Astrocyte (in vitro differentiated cells and primary cell): ENCODE measurements around the gene PPP1R14B. TPM values are rescaled to one million over a fixed set of nuclear protein-coding genes. Genes with fewer than 3 reads are reported as not detected.

ENCODE experiments used
- DNase-seq: peaks from one replicate; pipeline ENCODE4 v3.0.0-alpha.2; 2010; ENCODE audit warnings: low read depth
- FAIRE-seq: peaks from 2 replicates; lab custom pipeline; 2011; peaks lifted over from hg19 to GRCh38; lab: Jason Lieb, UNC
- H2AFZ ChIP-seq: 2 replicates; pipeline ENCODE4 v1.6.0; 2012; ENCODE audit warnings: low read depth, low read length, inconsistent platforms
- H3K27ac ChIP-seq: 2 replicates; pipeline ENCODE4 v1.5.1; 2011; ENCODE audit warnings: low read depth, low read length, inconsistent platforms
- H3K27me3 ChIP-seq: 2 replicates; pipeline ENCODE4 v1.6.0; 2011; ENCODE audit warnings: low read length, inconsistent platforms; ENCODE audit not compliant: insufficient read depth
- H3K36me3 ChIP-seq: 2 replicates; pipeline ENCODE4 v1.5.1; 2011; ENCODE audit warnings: low read length, inconsistent platforms; ENCODE audit not compliant: insufficient read depth
- H3K4me1 ChIP-seq: 2 replicates; pipeline ENCODE4 v1.5.1; 2011; ENCODE audit warnings: low read length, inconsistent platforms; ENCODE audit not compliant: insufficient read depth
- H3K4me2 ChIP-seq: 2 replicates; pipeline ENCODE4 v1.6.0; 2012; ENCODE audit warnings: low read length, inconsistent platforms
- H3K4me3 ChIP-seq: 2 replicates; pipeline ENCODE4 v1.5.1; 2011; ENCODE audit warnings: low read depth, mild to moderate bottlenecking, low read length, inconsistent platforms; ENCODE audit not compliant: insufficient read depth
- H3K79me2 ChIP-seq: 2 replicates; pipeline ENCODE4 v1.6.0; 2012; ENCODE audit warnings: mild to moderate bottlenecking, low read length, inconsistent platforms; ENCODE audit not compliant: insufficient read depth
- H3K9ac ChIP-seq: 2 replicates; pipeline ENCODE4 v1.6.0; 2012; ENCODE audit warnings: mild to moderate bottlenecking, low read length, inconsistent platforms
- H3K9me3 ChIP-seq: 2 replicates; pipeline ENCODE4 v1.5.1; 2012; ENCODE audit warnings: low read depth, mild to moderate bottlenecking, low read length, inconsistent platforms; ENCODE audit not compliant: insufficient read depth
- H4K20me1 ChIP-seq: 2 replicates; pipeline ENCODE4 v1.6.0; 2012; ENCODE audit warnings: low read length, inconsistent platforms; ENCODE audit not compliant: insufficient read depth
- H3K27ac Mint-ChIP-seq: one replicate; pipeline ENCODE4 v1.8.0; 2021; ENCODE audit warnings: mild to moderate bottlenecking, mixed read lengths; ENCODE audit not compliant: unreplicated experiment
- H3K27me3 Mint-ChIP-seq: one replicate; pipeline ENCODE4 v1.8.0; 2021; ENCODE audit warnings: low read depth, mixed read lengths; ENCODE audit not compliant: unreplicated experiment
- H3K36me3 Mint-ChIP-seq: one replicate; pipeline ENCODE4 v1.8.0; 2021; ENCODE audit warnings: low read depth, mixed read lengths; ENCODE audit not compliant: unreplicated experiment
- H3K4me1 Mint-ChIP-seq: one replicate; pipeline ENCODE4 v1.8.0; 2021; ENCODE audit warnings: low read depth, mixed read lengths; ENCODE audit not compliant: unreplicated experiment
- H3K4me3 Mint-ChIP-seq: one replicate; pipeline ENCODE4 v1.8.0; 2021; ENCODE audit warnings: mild to moderate bottlenecking, moderate library complexity, mixed read lengths; ENCODE audit not compliant: unreplicated experiment
- H3K9me3 Mint-ChIP-seq: one replicate; pipeline ENCODE4 v1.8.0; 2021; ENCODE audit warnings: mild to moderate bottlenecking, mixed read lengths; ENCODE audit not compliant: unreplicated experiment
- CTCF ChIP-seq: IDR thresholded peaks from 2 replicates; pipeline ENCODE4 v1.5.1; 2011; ENCODE audit warnings: low read depth, mild to moderate bottlenecking, inconsistent platforms, low read length, moderate library complexity; ENCODE audit not compliant: insufficient read depth
- EZH2 ChIP-seq: IDR thresholded peaks from 2 replicates; pipeline ENCODE4 v1.6.1; 2012; ENCODE audit warnings: mild to moderate bottlenecking, low read length, inconsistent platforms; ENCODE audit not compliant: insufficient read depth
- total RNA-seq: library from RNA; stranded (reverse); gene quantifications from 2 replicates; pipeline ENCODE4 v1.2.1, GENCODE V29; 2021

PPP1R14B gene
- total RNA-seq, 1 donor from 2014 or later: 370 TPM

- H3K79me2 ChIP-seq: no peaks in the 10 kb centered on the region
- TF ChIP-seq CTCF: no peak
- no peak for TF ChIP-seq EZH2
- no peaks in the 10 kb centered on the region for H3K27me3 ChIP-seq
- H3K36me3 ChIP-seq: peaks cover 11% of the 10 kb centered on the region
- no peak overlapping the region for H3K4me3 ChIP-seq
- H3K27ac Mint-ChIP-seq: no peak overlapping the region
- H3K9me3 Mint-ChIP-seq: no peaks in the 10 kb centered on the region
- no peak for FAIRE-seq
- no peak overlapping the region for H3K27ac ChIP-seq
- no peak overlapping the region for H3K4me2 ChIP-seq
- no peak for DNase-seq
- no peaks in the 10 kb centered on the region for H3K9me3 ChIP-seq
- H4K20me1 ChIP-seq: peaks cover 22% of the 10 kb centered on the region
- no peaks in the 10 kb centered on the region for H3K27me3 Mint-ChIP-seq
- H3K4me3 Mint-ChIP-seq: no peak overlapping the region
- peaks cover 19% of the 10 kb centered on the region for H3K4me1 Mint-ChIP-seq
- no peak overlapping the region for H2AFZ ChIP-seq
- H3K36me3 Mint-ChIP-seq: peaks cover 8% of the 10 kb centered on the region
- H3K9ac ChIP-seq: no peak overlapping the region
- peaks cover 37% of the 10 kb centered on the region for H3K4me1 ChIP-seq
Measured at GRCh38 chr11:64266339-64266738, 19.6 kb upstream of the PPP1R14B start.

GRCh38 chr11:64265176-64266160 lies 18.7 kb upstream of the PPP1R14B start:
- H3K9me3 Mint-ChIP-seq: no peaks in the 10 kb centered on the region
- no peaks in the 10 kb centered on the region for H3K9me3 ChIP-seq
- TF ChIP-seq CTCF: no peak
- no peak for TF ChIP-seq EZH2
- peaks cover 11% of the 10 kb centered on the region for H3K36me3 ChIP-seq
- no peak for DNase-seq
- no peak overlapping the region for H3K9ac ChIP-seq
- peaks cover 22% of the 10 kb centered on the region for H4K20me1 ChIP-seq
- no peak overlapping the region for H2AFZ ChIP-seq
- no peaks in the 10 kb centered on the region for H3K79me2 ChIP-seq
- H3K4me1 ChIP-seq: peaks cover 33% of the 10 kb centered on the region
- H3K27ac ChIP-seq: no peak overlapping the region
- FAIRE-seq: no peak
- H3K27ac Mint-ChIP-seq: no peak overlapping the region
- H3K4me2 ChIP-seq: no peak overlapping the region
- H3K4me3 Mint-ChIP-seq: no peak overlapping the region
- H3K4me1 Mint-ChIP-seq: peaks cover 19% of the 10 kb centered on the region
- no peaks in the 10 kb centered on the region for H3K27me3 Mint-ChIP-seq
- H3K36me3 Mint-ChIP-seq: peaks cover 11% of the 10 kb centered on the region
- no peak overlapping the region for H3K4me3 ChIP-seq
- H3K27me3 ChIP-seq: no peaks in the 10 kb centered on the region
